Osteocyte (in vitro differentiated cells): ENCODE data around the gene LCORL. TPM values are rescaled to one million over a fixed set of nuclear protein-coding genes. Genes with fewer than 3 reads are reported as not detected.

Experiments
- DNase-seq: peaks from one replicate; pipeline ENCODE4 v3.0.0; 2021; ENCODE audit warnings: mixed read lengths; ENCODE audit not compliant: unreplicated experiment; ENCODE audit errors: extremely low spot score
- H3K27ac Mint-ChIP-seq: one replicate; pipeline ENCODE4 v1.8.0; 2021; ENCODE audit warnings: mild to moderate bottlenecking, mixed read lengths; ENCODE audit not compliant: unreplicated experiment
- H3K27me3 Mint-ChIP-seq: one replicate; pipeline ENCODE4 v1.8.0; 2021; ENCODE audit warnings: mixed read lengths; ENCODE audit not compliant: unreplicated experiment
- H3K36me3 Mint-ChIP-seq: one replicate; pipeline ENCODE4 v1.8.0; 2021; ENCODE audit warnings: mixed read lengths; ENCODE audit not compliant: unreplicated experiment
- H3K4me1 Mint-ChIP-seq: one replicate; pipeline ENCODE4 v1.8.0; 2021; ENCODE audit warnings: mixed read lengths; ENCODE audit not compliant: unreplicated experiment
- H3K4me3 Mint-ChIP-seq: one replicate; pipeline ENCODE4 v1.8.0; 2021; ENCODE audit warnings: mild to moderate bottlenecking, moderate library complexity, mixed read lengths; ENCODE audit not compliant: unreplicated experiment
- H3K9me3 Mint-ChIP-seq: one replicate; pipeline ENCODE4 v1.8.0; 2021; ENCODE audit warnings: mixed read lengths; ENCODE audit not compliant: unreplicated experiment
- total RNA-seq: library from RNA; stranded (reverse); gene quantifications from 2 replicates; pipeline ENCODE4 v1.2.1, GENCODE V29; 2021
- TF ChIP-seq, protein P1 (sequence below): fragments of 200-600 bp; sonication (generic); IDR thresholded peaks from 2 replicates; pipeline ENCODE4 v1.5.0; 2021; ENCODE audit warnings: antibody characterized with exemption, mild to moderate bottlenecking, moderate library complexity

LCORL gene
- total RNA-seq, 1 donor from 2014 or later, result 18.2 TPM

DNA sequence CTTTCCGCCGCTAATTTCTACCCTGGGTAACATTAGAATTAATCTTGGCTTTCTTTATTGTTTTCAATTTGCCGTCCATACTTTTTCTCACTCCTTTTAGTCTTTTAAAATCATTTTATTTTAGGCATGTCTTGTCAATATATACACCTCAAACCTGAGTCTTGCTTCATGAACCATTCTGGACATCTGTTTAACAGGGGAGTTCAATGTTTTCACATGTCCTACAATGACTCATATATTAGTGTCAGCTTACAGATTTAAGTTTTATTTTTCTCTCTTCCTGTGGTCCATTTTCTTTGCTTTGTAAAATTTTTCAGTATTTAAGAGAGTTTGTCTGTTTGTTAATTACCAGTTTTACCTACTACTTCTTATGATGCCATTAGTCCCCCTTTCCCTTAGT is 89.5 kb downstream of the LCORL start:
- no peak overlapping the region for H3K27ac Mint-ChIP-seq
- TF ChIP-seq, protein P1, sequence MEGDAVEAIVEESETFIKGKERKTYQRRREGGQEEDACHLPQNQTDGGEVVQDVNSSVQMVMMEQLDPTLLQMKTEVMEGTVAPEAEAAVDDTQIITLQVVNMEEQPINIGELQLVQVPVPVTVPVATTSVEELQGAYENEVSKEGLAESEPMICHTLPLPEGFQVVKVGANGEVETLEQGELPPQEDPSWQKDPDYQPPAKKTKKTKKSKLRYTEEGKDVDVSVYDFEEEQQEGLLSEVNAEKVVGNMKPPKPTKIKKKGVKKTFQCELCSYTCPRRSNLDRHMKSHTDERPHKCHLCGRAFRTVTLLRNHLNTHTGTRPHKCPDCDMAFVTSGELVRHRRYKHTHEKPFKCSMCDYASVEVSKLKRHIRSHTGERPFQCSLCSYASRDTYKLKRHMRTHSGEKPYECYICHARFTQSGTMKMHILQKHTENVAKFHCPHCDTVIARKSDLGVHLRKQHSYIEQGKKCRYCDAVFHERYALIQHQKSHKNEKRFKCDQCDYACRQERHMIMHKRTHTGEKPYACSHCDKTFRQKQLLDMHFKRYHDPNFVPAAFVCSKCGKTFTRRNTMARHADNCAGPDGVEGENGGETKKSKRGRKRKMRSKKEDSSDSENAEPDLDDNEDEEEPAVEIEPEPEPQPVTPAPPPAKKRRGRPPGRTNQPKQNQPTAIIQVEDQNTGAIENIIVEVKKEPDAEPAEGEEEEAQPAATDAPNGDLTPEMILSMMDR, result no peak
- DNase-seq, result no peak
- peaks cover 31% of the 10 kb centered on the region for H3K4me1 Mint-ChIP-seq
- no peak overlapping the region for H3K4me3 Mint-ChIP-seq
- peaks cover 37% of the 10 kb centered on the region for H3K9me3 Mint-ChIP-seq
- H3K36me3 Mint-ChIP-seq, result peaks cover 29% of the 10 kb centered on the region
- H3K27me3 Mint-ChIP-seq, result no peaks in the 10 kb centered on the region

DNA sequence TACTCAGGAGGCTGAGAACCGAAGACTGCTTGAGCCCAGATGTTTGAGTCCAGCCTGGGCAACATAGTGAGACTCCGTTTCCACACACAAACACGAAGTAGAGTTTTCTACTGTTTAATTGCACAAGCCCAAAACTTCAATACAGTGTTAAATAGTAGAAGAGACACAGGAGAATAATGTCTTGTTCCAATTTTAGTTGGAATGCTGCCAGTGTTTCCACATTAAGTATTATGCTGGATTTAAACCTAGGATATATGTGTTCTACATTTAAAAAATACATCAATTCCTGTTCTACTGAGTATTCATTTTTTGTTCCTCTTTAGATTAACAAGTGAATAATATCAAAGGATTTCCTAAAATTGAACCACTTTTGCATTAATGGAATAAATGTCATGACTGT is 91.3 kb downstream of the LCORL start:
- Mint-ChIP-seq H3K4me3 (no peak overlapping the region), H3K36me3 (peaks cover 27% of the 10 kb centered on the region), H3K27ac (peak overlapping the region; percentile 36), H3K4me1 (peaks cover 31% of the 10 kb centered on the region), H3K9me3 (peaks cover 33% of the 10 kb centered on the region), H3K27me3 (no peaks in the 10 kb centered on the region)
- DNase-seq, result no peak
- TF ChIP-seq, protein P1, result no peak

DNA sequence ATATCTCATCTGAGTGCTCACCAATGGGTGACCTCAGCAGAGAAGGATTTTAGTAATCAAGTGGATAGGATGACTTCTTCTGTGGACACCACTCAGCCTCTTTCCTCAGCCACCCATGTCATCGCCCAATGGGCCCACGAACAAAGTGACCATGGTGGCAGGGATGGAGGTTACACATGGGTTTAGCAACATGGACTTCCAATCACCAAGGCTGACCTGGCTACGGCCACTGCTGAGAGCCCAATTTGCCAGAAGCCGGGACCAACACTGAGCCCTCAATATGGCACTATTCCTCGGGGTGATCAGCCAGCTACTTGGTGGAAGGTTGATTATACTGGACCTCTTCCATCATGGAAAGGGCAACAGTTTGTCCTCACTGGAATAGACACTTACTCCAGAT is 97.4 kb downstream of the LCORL start:
- Mint-ChIP-seq H3K36me3 (peaks cover 15% of the 10 kb centered on the region), H3K27ac (no peak overlapping the region), H3K9me3 (peaks cover 5% of the 10 kb centered on the region), H3K27me3 (no peaks in the 10 kb centered on the region), H3K4me3 (no peak overlapping the region), H3K4me1 (no peaks in the 10 kb centered on the region)
- TF ChIP-seq, protein P1, result no peak
- DNase-seq, result no peak

DNA sequence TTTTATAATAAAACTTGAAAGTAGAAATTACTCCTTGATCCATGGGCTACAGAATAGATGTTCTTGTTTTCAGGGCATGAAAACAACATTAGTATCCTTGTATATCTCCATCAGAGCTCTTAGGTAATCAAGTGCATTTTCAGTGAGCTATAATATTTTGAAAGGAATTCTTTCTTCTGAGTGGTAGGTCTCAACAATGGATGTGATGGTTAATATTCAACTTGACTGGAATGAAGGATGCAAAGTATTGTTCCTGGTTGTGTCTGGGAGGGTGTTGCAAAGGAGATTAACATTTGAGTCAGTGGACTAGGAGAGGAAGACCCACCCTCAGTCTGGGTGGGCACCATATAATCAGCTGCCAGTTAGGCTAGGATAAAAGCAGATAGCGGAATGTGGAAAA is 100.1 kb downstream of the LCORL start:
- Mint-ChIP-seq H3K27me3 (no peaks in the 10 kb centered on the region), H3K4me3 (no peak overlapping the region), H3K4me1 (peaks cover 7% of the 10 kb centered on the region), H3K9me3 (peaks cover 5% of the 10 kb centered on the region), H3K36me3 (peaks cover 14% of the 10 kb centered on the region), H3K27ac (no peak overlapping the region)
- DNase-seq, result no peak
- TF ChIP-seq, protein P1, result no peak

DNA sequence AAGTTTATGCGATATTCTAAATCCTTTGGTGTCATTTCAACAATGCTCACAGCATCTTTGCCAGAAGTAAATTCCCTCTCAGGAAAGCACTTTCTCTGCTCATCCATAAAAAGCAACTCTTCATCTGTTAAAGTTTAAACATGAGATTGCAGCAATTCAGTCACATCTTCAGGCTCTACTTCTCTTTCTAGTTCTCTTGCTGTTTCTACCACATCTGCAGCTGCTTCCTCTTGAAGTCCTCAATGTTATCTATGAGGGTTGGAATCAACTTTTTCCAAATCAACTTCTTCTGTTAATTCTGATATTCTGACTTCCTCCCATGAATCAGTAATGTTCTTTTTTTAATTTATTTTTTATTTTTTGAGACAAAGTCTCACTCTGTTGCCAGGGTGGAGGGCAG is 100.9 kb downstream of the LCORL start:
- DNase-seq, result no peak
- Mint-ChIP-seq H3K4me1 (peaks cover 8% of the 10 kb centered on the region), H3K27ac (no peak overlapping the region), H3K27me3 (no peaks in the 10 kb centered on the region), H3K4me3 (no peak overlapping the region), H3K36me3 (peaks cover 21% of the 10 kb centered on the region), H3K9me3 (peaks cover 5% of the 10 kb centered on the region)
- TF ChIP-seq, protein P1, result no peak
